K562 (cell line): ENCODE data around the gene CTSS.

Source experiments
- CBX1 ChIP-seq: sonication (generic); IDR thresholded peaks from 2 replicates; pipeline ENCODE4 v1.6.1; 2016; ENCODE audit warnings: antibody characterized with exemption, low read depth, mild to moderate bottlenecking
- MEIS2 ChIP-seq: fragments of 450-650 bp; IDR thresholded peaks from 2 replicates; pipeline ENCODE4 v1.6.1; 2014; ENCODE audit warnings: mild to moderate bottlenecking; ENCODE audit not compliant: partially characterized antibody
- MYNN ChIP-seq, 2 experiments: sonication (generic); formaldehyde crosslinking in 1 of 2; IDR thresholded peaks; 2 replicates each; pipeline versions ENCODE4 v1.5.0 to v1.6.1; 2016 to 2020; ENCODE audit warnings: antibody characterized with exemption in 1 of 2, missing genetic modification reagents in 1 of 2
- POLR2AphosphoS5 ChIP-seq: IDR thresholded peaks from 2 replicates; pipeline ENCODE4 v1.6.1; 2011; ENCODE audit warnings: mild to moderate bottlenecking, low read depth, low read length, moderate library complexity; ENCODE audit not compliant: control insufficient read depth, insufficient read depth
- SP1 ChIP-seq: sonication (generic); formaldehyde crosslinking; IDR thresholded peaks from 2 replicates; pipeline ENCODE4 v1.8.1; 2022; ENCODE audit warnings: mild to moderate bottlenecking, missing genetic modification reagents
- ZNF274 ChIP-seq: IDR thresholded peaks from 2 replicates; pipeline ENCODE4 v1.6.1; 2011; ENCODE audit warnings: low read depth, mild to moderate bottlenecking, low read length, moderate library complexity, borderline replicate concordance
- ZNF780A ChIP-seq: fragments of 250-450 bp; sonication (Bioruptor Pico); IDR thresholded peaks from 2 replicates; pipeline ENCODE4 v1.5.0; 2021; ENCODE audit warnings: mild to moderate bottlenecking
- TF ChIP-seq, protein P1 (sequence below): sonication (generic); formaldehyde crosslinking; IDR thresholded peaks from 2 replicates; pipeline ENCODE4 v1.9.0; 2022; ENCODE audit warnings: mild to moderate bottlenecking, missing genetic modification reagents
- TF ChIP-seq, protein P2 (sequence below): sonication (generic); formaldehyde crosslinking; IDR thresholded peaks from 2 replicates; pipeline ENCODE4 v1.8.0; 2022; ENCODE audit warnings: mild to moderate bottlenecking, missing genetic modification reagents
- TF ChIP-seq, protein P3 (sequence below), 3 experiments: IDR thresholded peaks in 2 of 3; conservative IDR thresholded peaks in 1 of 3; 2 replicates each; pipeline ENCODE4 v1.5.1; 2011 to 2012; ENCODE audit warnings: low read length in 3 of 3, mild to moderate bottlenecking in 3 of 3, control low read depth in 2 of 3, improper control_type of control experiment in 1 of 3, inconsistent platforms in 1 of 3, low read depth in 1 of 3, mixed read lengths in 1 of 3, moderate library complexity in 1 of 3; ENCODE audit not compliant: insufficient read depth in 2 of 3

DNA sequence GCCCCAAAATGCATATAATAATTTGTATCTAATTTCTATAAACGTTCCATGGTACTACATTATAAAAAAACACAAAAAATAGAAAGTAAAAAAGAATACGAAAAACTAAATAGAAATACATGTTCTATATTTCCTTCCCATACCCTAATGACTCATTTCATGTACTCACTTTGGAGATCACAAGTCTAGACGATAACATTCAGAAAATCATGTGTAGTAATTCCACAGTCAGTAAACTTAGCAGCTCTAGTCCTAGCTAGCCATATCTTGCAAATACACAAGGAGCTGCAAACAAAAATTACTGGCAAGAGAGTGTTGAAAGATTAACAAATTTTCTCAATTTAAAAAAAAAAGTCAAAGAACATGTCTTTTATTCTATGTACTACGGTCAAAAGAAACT, 70.0 kb downstream of the CTSS start:
- TF ChIP-seq SP1 (CRISPR knock-in tag) (no peak), MYNN (IDR thresholded peaks at IDR 0.05) (no peak), MYNN (CRISPR knock-in tag; IDR thresholded peaks at IDR 0.05) (no peak), POLR2AphosphoS5 (no peak), MEIS2 (no peak), ZNF780A (CRISPR knock-in tag) (no peak), CBX1 (no peak), ZNF274 (no peak)
- TF ChIP-seq, protein P1, sequence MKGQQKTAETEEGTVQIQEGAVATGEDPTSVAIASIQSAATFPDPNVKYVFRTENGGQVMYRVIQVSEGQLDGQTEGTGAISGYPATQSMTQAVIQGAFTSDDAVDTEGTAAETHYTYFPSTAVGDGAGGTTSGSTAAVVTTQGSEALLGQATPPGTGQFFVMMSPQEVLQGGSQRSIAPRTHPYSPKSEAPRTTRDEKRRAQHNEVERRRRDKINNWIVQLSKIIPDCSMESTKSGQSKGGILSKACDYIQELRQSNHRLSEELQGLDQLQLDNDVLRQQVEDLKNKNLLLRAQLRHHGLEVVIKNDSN (CRISPR knock-in tag), result no peak
- TF ChIP-seq, protein P2, sequence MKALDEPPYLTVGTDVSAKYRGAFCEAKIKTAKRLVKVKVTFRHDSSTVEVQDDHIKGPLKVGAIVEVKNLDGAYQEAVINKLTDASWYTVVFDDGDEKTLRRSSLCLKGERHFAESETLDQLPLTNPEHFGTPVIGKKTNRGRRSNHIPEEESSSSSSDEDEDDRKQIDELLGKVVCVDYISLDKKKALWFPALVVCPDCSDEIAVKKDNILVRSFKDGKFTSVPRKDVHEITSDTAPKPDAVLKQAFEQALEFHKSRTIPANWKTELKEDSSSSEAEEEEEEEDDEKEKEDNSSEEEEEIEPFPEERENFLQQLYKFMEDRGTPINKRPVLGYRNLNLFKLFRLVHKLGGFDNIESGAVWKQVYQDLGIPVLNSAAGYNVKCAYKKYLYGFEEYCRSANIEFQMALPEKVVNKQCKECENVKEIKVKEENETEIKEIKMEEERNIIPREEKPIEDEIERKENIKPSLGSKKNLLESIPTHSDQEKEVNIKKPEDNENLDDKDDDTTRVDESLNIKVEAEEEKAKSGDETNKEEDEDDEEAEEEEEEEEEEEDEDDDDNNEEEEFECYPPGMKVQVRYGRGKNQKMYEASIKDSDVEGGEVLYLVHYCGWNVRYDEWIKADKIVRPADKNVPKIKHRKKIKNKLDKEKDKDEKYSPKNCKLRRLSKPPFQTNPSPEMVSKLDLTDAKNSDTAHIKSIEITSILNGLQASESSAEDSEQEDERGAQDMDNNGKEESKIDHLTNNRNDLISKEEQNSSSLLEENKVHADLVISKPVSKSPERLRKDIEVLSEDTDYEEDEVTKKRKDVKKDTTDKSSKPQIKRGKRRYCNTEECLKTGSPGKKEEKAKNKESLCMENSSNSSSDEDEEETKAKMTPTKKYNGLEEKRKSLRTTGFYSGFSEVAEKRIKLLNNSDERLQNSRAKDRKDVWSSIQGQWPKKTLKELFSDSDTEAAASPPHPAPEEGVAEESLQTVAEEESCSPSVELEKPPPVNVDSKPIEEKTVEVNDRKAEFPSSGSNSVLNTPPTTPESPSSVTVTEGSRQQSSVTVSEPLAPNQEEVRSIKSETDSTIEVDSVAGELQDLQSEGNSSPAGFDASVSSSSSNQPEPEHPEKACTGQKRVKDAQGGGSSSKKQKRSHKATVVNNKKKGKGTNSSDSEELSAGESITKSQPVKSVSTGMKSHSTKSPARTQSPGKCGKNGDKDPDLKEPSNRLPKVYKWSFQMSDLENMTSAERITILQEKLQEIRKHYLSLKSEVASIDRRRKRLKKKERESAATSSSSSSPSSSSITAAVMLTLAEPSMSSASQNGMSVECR (CRISPR knock-in tag), result no peak
- TF ChIP-seq, protein P3, sequence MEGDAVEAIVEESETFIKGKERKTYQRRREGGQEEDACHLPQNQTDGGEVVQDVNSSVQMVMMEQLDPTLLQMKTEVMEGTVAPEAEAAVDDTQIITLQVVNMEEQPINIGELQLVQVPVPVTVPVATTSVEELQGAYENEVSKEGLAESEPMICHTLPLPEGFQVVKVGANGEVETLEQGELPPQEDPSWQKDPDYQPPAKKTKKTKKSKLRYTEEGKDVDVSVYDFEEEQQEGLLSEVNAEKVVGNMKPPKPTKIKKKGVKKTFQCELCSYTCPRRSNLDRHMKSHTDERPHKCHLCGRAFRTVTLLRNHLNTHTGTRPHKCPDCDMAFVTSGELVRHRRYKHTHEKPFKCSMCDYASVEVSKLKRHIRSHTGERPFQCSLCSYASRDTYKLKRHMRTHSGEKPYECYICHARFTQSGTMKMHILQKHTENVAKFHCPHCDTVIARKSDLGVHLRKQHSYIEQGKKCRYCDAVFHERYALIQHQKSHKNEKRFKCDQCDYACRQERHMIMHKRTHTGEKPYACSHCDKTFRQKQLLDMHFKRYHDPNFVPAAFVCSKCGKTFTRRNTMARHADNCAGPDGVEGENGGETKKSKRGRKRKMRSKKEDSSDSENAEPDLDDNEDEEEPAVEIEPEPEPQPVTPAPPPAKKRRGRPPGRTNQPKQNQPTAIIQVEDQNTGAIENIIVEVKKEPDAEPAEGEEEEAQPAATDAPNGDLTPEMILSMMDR (IDR thresholded peaks at IDR 0.05 in 2 of 3, conservative IDR thresholded peaks at IDR 0.05 in 1 of 3; ENCODE audit: insufficient read depth in 2 of 3, low read depth in 1 of 3, low read length in 3 of 3), result no peak
